LNCaP clone FGC (cell line): Measurements from ENCODE around the gene KEL.

Source experiments
- DNase-seq: peaks from one replicate; pipeline ENCODE4 v3.0.0-alpha.2; 2011; ENCODE audit warnings: low read depth
- H3K4me3 ChIP-seq: 2 replicates; pipeline ENCODE4 v1.5.1; 2011; ENCODE audit warnings: mild to moderate bottlenecking, low read depth, low read length, control low read depth
- CTCF ChIP-seq: IDR thresholded peaks from 2 replicates; pipeline ENCODE4 v1.5.1; 2012; ENCODE audit warnings: mild to moderate bottlenecking; ENCODE audit not compliant: control insufficient read depth, insufficient read depth; ENCODE audit errors: extremely low read depth

The KEL gene

GRCh38 chr7:142961973-142962926, at the start of gene KEL:
TSS of gene KEL (minus strand) at chr7:142962363. CDS start at chr7:142962206, 157 bp downstream.
- DNase-seq: no peak
- H3K4me3 ChIP-seq: no peak within 1 kb of the TSS
- no peak for TF ChIP-seq CTCF

GRCh38 chr7:143008007-143008901, 46.1 kb upstream of the KEL start:
- H3K4me3 ChIP-seq: no peak overlapping the region
- TF ChIP-seq CTCF: peak; percentile 98
- peak; percentile 19 for DNase-seq

GRCh38 chr7:143005632-143006260, 43.6 kb upstream of the KEL start:
- no peak overlapping the region for H3K4me3 ChIP-seq
- no peak for DNase-seq
- TF ChIP-seq CTCF: no peak

- peak; percentile 75 for TF ChIP-seq CTCF
- peak; percentile 22 for DNase-seq
- H3K4me3 ChIP-seq: peak overlapping the region; percentile 48
Measured at GRCh38 chr7:143003393-143004051, 41.4 kb upstream of the KEL start.

- H3K4me3 ChIP-seq: peak overlapping the region; percentile 48
- TF ChIP-seq CTCF: no peak
- peak; percentile 92 for DNase-seq
Measured at GRCh38 chr7:143002898-143003297, 40.7 kb upstream of the KEL start.

GRCh38 chr7:143002106-143002505, 39.9 kb upstream of the KEL start:
- H3K4me3 ChIP-seq: no peak overlapping the region
- no peak for DNase-seq
- TF ChIP-seq CTCF: peak; percentile 68
